Chondrocyte (in vitro differentiated cells): ENCODE measurements around the gene MAFB. TPM values are rescaled to one million over a fixed set of nuclear protein-coding genes. Genes with fewer than 3 reads are reported as not detected.
"Not testable (repeated sequence)": the region's sequence is repeated elsewhere in the genome, so short reads cannot be mapped to it uniquely, and the experiment has no call there.

Source experiments
- DNase-seq: peaks from one replicate; pipeline ENCODE4 v3.0.0; 2021; ENCODE audit warnings: mixed read lengths, low spot score
- H3K27ac Mint-ChIP-seq: one replicate; pipeline ENCODE4 v1.8.0; 2021; ENCODE audit warnings: mild to moderate bottlenecking, moderate library complexity, mixed read lengths; ENCODE audit not compliant: unreplicated experiment
- H3K27me3 Mint-ChIP-seq: 2 replicates; pipeline ENCODE4 v1.8.0; 2021; ENCODE audit warnings: low read depth, mixed read lengths
- H3K36me3 Mint-ChIP-seq: 2 replicates; pipeline ENCODE4 v1.8.0; 2021; ENCODE audit warnings: low read depth, mixed read lengths
- H3K4me1 Mint-ChIP-seq: 2 replicates; pipeline ENCODE4 v1.8.0; 2021; ENCODE audit warnings: low read depth, mild to moderate bottlenecking, mixed read lengths
- H3K4me3 Mint-ChIP-seq: one replicate; pipeline ENCODE4 v1.8.0; 2021; ENCODE audit warnings: mild to moderate bottlenecking, moderate library complexity, mixed read lengths; ENCODE audit not compliant: unreplicated experiment
- H3K9me3 Mint-ChIP-seq: 2 replicates; pipeline ENCODE4 v1.8.0; 2021; ENCODE audit warnings: low read depth, mixed read lengths
- long read RNA-seq: library from polyadenylated mRNA; stranded (forward); transcript quantifications from one replicate; pipeline ENCODE4 v2.0.0, GENCODE V29; 2021
- total RNA-seq: library from RNA; stranded (reverse); gene quantifications from 3 replicates; pipeline ENCODE4 v1.2.1, GENCODE V29; 2021
- TF ChIP-seq, protein P1 (sequence below): fragments of 200-600 bp; sonication (generic); IDR thresholded peaks from 2 replicates; pipeline ENCODE4 v1.5.0; 2021; ENCODE audit warnings: antibody characterized with exemption, mild to moderate bottlenecking, moderate library complexity

The MAFB gene
- 3.0 to 5.4 TPM (median 4.2 TPM) in 3 replicates for total RNA-seq
- long read RNA-seq, transcript MAFB-201 (1 exons, 3,393 nt), result major isoform, 7 of 7 reads
- long read RNA-seq, partial matches to known transcripts, result 0 of 7 reads
- long read RNA-seq, other reads (novel, unspliced or antisense), result 0 of 7 reads

DNA sequence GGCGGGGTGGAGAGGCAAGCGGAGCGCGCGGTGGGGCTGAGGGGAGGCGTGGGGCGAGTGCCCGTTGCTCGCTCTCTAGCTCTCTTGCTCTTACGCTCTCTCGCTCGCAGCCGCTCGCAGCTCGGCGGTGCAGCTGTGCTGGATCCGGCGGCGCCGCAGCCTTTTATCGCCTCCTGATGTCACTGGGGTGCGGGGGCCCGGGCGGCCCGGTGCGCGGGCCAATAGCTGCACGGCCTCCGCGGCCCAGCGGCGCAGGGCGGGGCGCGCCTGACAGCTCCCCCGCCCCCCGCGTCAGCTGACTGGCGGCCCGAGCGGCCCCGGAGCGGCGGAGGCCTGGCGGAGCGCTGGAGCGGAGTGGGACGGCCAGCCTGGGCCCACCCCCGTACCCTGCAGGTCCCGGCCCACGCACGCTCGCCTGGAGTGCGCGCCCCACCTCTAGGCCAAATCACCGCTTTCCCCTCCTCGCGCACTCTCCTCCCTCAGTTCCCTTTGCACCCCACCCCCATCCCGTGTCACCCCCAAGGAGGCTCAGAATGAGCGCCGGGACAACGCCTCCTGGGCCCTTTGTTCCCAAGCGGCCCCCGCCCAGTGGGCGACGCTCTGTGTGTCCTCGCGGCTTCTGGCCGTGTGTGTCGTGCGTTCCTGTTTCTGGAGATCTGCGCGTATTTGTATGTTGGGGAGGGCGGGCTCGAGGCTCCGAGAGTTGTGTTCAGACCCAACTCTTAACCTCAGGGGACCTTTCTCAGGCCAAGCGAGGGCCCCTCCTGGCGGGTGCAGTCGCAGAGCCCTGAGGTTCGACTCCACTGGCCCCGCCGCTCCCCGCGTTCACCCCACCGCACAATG is at the start of gene MAFB:
MAFB (minus strand) TSS at position 137 of the 843 bp plus-strand sequence. CDS start 386 bp downstream, outside the sequence.
- Mint-ChIP-seq H3K9me3 (no peaks in the 10 kb centered on the region), H3K27me3 (peaks cover 61% of the 10 kb centered on the region), H3K4me1 (peaks cover 35% of the 10 kb centered on the region), H3K4me3 (peak within 1 kb of the TSS; percentile 83), H3K27ac (peak within 1 kb of the TSS; percentile 92), H3K36me3 (peaks cover 1% of the 10 kb centered on the region)
- TF ChIP-seq, protein P1, sequence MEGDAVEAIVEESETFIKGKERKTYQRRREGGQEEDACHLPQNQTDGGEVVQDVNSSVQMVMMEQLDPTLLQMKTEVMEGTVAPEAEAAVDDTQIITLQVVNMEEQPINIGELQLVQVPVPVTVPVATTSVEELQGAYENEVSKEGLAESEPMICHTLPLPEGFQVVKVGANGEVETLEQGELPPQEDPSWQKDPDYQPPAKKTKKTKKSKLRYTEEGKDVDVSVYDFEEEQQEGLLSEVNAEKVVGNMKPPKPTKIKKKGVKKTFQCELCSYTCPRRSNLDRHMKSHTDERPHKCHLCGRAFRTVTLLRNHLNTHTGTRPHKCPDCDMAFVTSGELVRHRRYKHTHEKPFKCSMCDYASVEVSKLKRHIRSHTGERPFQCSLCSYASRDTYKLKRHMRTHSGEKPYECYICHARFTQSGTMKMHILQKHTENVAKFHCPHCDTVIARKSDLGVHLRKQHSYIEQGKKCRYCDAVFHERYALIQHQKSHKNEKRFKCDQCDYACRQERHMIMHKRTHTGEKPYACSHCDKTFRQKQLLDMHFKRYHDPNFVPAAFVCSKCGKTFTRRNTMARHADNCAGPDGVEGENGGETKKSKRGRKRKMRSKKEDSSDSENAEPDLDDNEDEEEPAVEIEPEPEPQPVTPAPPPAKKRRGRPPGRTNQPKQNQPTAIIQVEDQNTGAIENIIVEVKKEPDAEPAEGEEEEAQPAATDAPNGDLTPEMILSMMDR, result no peak
- DNase-seq, result peak; percentile 95

GRCh38 chr20:40736468-40736867 is 47.4 kb upstream of the MAFB start:
- not testable (repeated sequence) for DNase-seq, H3K36me3 Mint-ChIP-seq, H3K27ac Mint-ChIP-seq, H3K4me3 Mint-ChIP-seq, H3K4me1 Mint-ChIP-seq, H3K9me3 Mint-ChIP-seq
- H3K27me3 Mint-ChIP-seq, result peaks cover 34% of the 10 kb centered on the region

DNA sequence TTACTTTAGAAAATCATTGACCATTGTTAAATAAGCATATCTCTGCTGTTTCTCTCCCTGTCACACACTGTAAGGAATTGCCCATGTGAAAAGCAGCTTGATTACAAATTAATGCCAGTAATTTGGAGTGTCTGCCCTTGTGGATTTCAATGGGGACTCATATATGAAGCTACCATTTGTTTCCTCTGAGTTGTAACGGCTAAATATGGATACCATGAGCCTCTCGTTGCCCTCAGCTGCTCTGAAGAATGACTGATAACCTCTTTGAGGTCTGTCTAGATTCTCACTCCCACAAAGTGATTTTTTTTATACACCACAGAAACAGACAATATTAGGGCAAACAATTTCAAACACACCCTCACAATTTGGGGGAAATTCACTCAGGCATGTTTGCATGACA is 40.0 kb upstream of the MAFB start:
- no peaks in the 10 kb centered on the region for H3K4me1 Mint-ChIP-seq
- H3K9me3 Mint-ChIP-seq, result peaks cover 14% of the 10 kb centered on the region
- peaks cover 30% of the 10 kb centered on the region for H3K27me3 Mint-ChIP-seq
- no peak for DNase-seq
- TF ChIP-seq, protein P1, result no peak
- H3K27ac Mint-ChIP-seq, result no peak overlapping the region
- H3K36me3 Mint-ChIP-seq, result peaks cover 2% of the 10 kb centered on the region
- no peak overlapping the region for H3K4me3 Mint-ChIP-seq

DNA sequence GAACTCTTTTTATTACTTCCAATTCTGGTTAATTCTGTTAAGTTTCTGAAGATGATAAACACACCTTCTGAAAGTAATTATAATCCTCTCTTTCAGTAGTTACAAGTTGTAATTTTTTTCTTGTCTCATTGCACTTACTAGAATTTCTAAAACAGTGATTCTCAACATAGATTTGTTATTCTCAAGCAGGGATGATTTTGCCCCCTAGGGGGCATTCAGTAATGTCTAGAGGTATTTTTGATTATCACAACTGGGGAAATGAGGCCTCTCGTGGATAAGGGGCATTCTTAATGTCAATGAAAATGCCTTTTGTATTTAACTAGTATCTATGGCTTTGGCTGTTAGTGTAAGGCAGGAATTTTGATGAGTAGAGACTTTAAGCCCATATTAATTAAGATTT is 39.4 kb upstream of the MAFB start:
- peaks cover 14% of the 10 kb centered on the region for H3K9me3 Mint-ChIP-seq
- H3K4me1 Mint-ChIP-seq, result no peaks in the 10 kb centered on the region
- DNase-seq, result no peak
- H3K36me3 Mint-ChIP-seq, result peaks cover 2% of the 10 kb centered on the region
- TF ChIP-seq, protein P1, result peak; percentile 14
- H3K27ac Mint-ChIP-seq, result no peak overlapping the region
- peaks cover 25% of the 10 kb centered on the region for H3K27me3 Mint-ChIP-seq
- no peak overlapping the region for H3K4me3 Mint-ChIP-seq

DNA sequence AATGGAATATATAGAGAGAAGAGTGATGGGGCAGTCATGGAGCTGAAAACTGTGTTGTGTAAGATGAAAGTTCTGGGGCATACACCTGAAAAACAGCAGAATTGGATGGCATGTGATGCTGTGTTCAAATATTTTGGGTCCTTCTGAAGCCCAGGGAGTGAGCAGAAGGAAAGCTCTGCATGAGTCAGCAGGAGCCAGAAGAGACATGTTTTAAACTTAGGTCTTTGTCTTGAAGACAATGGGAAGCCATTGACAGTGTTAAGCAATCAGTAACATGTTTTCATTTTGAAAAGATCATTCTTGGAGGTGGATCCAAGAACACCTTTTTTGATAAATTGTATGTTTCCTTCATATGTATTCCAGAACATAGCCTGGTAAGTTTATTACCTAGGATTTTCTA is 38.9 kb upstream of the MAFB start:
- Mint-ChIP-seq H3K27ac (no peak overlapping the region), H3K4me1 (no peaks in the 10 kb centered on the region), H3K9me3 (peaks cover 14% of the 10 kb centered on the region), H3K4me3 (no peak overlapping the region), H3K27me3 (peaks cover 21% of the 10 kb centered on the region), H3K36me3 (peaks cover 2% of the 10 kb centered on the region)
- TF ChIP-seq, protein P1, result no peak
- no peak for DNase-seq
